GM19023 (cell line): ENCODE results near the gene ZMYM5.
"Not testable (repeated sequence)": the region's sequence is repeated elsewhere in the genome, so short reads cannot be mapped to it uniquely, and the experiment has no call there.

Experiments
- ATAC-seq: cut with Tn5 transposase; IDR thresholded peaks from one replicate; pipeline ENCODE4 v1.9.1; 2021; ENCODE audit warnings: mild to moderate bottlenecking, moderate library complexity; ENCODE audit not compliant: unreplicated experiment

The ZMYM5 gene

GRCh38 chr13:19863323-19864023 lies at the start of gene ZMYM5:
Gene ZMYM5 (minus strand): TSS chr13:19863649. CDS start chr13:19852180, 11,469 bp downstream.
- ATAC-seq, result peak; percentile 88

- no peak for ATAC-seq
Observed at GRCh38 chr13:19910336-19911072, 47.1 kb upstream of the ZMYM5 start.

GRCh38 chr13:19908350-19908986 lies 45.0 kb upstream of the ZMYM5 start:
- no peak for ATAC-seq

- ATAC-seq, result not testable (repeated sequence)
Observed at GRCh38 chr13:19905487-19906195, 42.2 kb upstream of the ZMYM5 start.

- no peak for ATAC-seq
Observed at GRCh38 chr13:19890030-19890429, 26.6 kb upstream of the ZMYM5 start.

GRCh38 chr13:19888799-19889198 lies 25.4 kb upstream of the ZMYM5 start:
- ATAC-seq, result no peak

GRCh38 chr13:19882231-19882630 lies 18.8 kb upstream of the ZMYM5 start:
- no peak for ATAC-seq

GRCh38 chr13:19881641-19882040 lies 18.2 kb upstream of the ZMYM5 start:
- ATAC-seq, result no peak

GRCh38 chr13:19864746-19865309 lies 1.4 kb upstream of the ZMYM5 start:
- ATAC-seq, result no peak

GRCh38 chr13:19864024-19864745 lies 736 bp upstream of the ZMYM5 start:
- peak; percentile 30 for ATAC-seq

GRCh38 chr13:19862481-19863313 lies 752 bp downstream of the ZMYM5 start:
- peak; percentile 7 for ATAC-seq

GRCh38 chr13:19861762-19862161 lies 1.7 kb downstream of the ZMYM5 start:
- ATAC-seq, result no peak

- ATAC-seq, result no peak
Observed at GRCh38 chr13:19860884-19861655, 2.4 kb downstream of the ZMYM5 start.

GRCh38 chr13:19857637-19858036 lies 5.8 kb downstream of the ZMYM5 start:
- not testable (repeated sequence) for ATAC-seq

GRCh38 chr13:19852766-19853165 lies 10.7 kb downstream of the ZMYM5 start:
- no peak for ATAC-seq

GRCh38 chr13:19845758-19846157 lies 17.7 kb downstream of the ZMYM5 start:
- ATAC-seq, result no peak

- ATAC-seq, result no peak
Observed at GRCh38 chr13:19838865-19839275, 24.6 kb downstream of the ZMYM5 start.

- ATAC-seq, result no peak
Observed at GRCh38 chr13:19836472-19836871, 27.0 kb downstream of the ZMYM5 start.

GRCh38 chr13:19834704-19835103 lies 28.7 kb downstream of the ZMYM5 start:
- ATAC-seq, result no peak
